ENCODE measurements around the gene NGFR.

GRCh38 chr17:49445591-49445990, 49.5 kb upstream of the NGFR start:
- TF ChIP-seq CTCF (IDR thresholded peaks at IDR 0.05) (no peak), POLR2A (IDR thresholded peaks at IDR 0.05) (no peak), EP300 (IDR thresholded peaks at IDR 0.05) (no peak)

Measured in ovary (tissue), 3 donors.